A549 (cell line): ENCODE results near the gene RPL26.

Source experiments
- BHLHE40 ChIP-seq: IDR thresholded peaks from 2 replicates; pipeline ENCODE4 v1.6.1; 2012; ENCODE audit warnings: low read depth, low read length, inconsistent platforms
- CEBPB ChIP-seq, 2 experiments: fragments of >200 bp in 1 of 2; sonication (Bioruptor Twin) in 1 of 2; formaldehyde crosslinking in 1 of 2; IDR thresholded peaks; 2 replicates each; pipeline ENCODE4 v1.6.1; 2012 to 2016
- RCOR1 ChIP-seq: fragments of 150-350 bp; IDR thresholded peaks from 2 replicates; pipeline ENCODE4 v1.6.1; 2014; ENCODE audit warnings: antibody characterized with exemption, low read length, low read depth
- REST ChIP-seq: fragments of 200-600 bp; sonication (generic); IDR thresholded peaks from 2 replicates; pipeline ENCODE4 v1.6.1; 2016; ENCODE audit warnings: antibody characterized with exemption, mild to moderate bottlenecking, moderate library complexity
- RFX5 ChIP-seq: fragments of 450-650 bp; IDR thresholded peaks from 2 replicates; pipeline ENCODE4 v1.7.1; 2014; ENCODE audit warnings: antibody characterized with exemption, mild to moderate bottlenecking, moderate library complexity
- SREBF2 ChIP-seq: fragments of 450-650 bp; IDR thresholded peaks from 2 replicates; pipeline ENCODE4 v1.6.1; 2014; ENCODE audit warnings: mild to moderate bottlenecking, moderate library complexity
- TP53 ChIP-seq: fragments of 250-450 bp; sonication (Bioruptor Pico); IDR thresholded peaks from 2 replicates; pipeline ENCODE4 v1.5.0; 2021; ENCODE audit warnings: mild to moderate bottlenecking, moderate library complexity
- TF ChIP-seq, protein P1 (sequence below): fragments of >200 bp; sonication (Bioruptor Twin); formaldehyde crosslinking; IDR thresholded peaks from 3 replicates; pipeline ENCODE4 v1.5.1; 2016
- TF ChIP-seq, protein P2 (sequence below): fragments of 450-650 bp; IDR thresholded peaks from 2 replicates; pipeline ENCODE4 v1.6.1; 2014; ENCODE audit warnings: antibody characterized with exemption
- TF ChIP-seq, protein P3 (sequence below): fragments of 150-350 bp; IDR thresholded peaks from 2 replicates; pipeline ENCODE4 v1.6.1; 2014; ENCODE audit warnings: low read depth, mild to moderate bottlenecking, low read length

DNA sequence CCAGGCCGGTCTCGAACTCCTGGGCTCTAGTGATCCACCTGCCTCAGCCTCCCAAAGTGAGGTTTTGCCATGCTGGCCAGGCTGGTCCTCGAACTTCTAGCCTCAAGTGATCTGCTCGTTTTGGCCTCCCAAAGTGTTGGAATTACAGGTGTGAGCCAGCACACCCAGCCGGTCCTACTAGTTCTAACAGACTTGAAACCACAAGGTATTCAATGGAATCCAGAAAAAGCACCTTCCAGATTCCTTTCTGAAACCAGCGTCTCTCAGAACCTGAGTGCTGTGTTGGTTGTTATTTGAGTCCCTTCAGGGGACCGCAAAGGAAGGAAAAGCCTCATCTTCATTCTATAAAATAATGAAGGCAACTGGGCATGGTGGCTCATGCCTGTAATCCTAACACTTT lies 10.6 kb downstream of the RPL26 start:
- TF ChIP-seq REST (no peak), RFX5 (no peak), BHLHE40 (no peak), RCOR1 (no peak), TP53 (CRISPR knock-in tag) (no peak), CEBPB (IDR thresholded peaks at IDR 0.05) (no peak), SREBF2 (no peak)
- TF ChIP-seq, protein P1, sequence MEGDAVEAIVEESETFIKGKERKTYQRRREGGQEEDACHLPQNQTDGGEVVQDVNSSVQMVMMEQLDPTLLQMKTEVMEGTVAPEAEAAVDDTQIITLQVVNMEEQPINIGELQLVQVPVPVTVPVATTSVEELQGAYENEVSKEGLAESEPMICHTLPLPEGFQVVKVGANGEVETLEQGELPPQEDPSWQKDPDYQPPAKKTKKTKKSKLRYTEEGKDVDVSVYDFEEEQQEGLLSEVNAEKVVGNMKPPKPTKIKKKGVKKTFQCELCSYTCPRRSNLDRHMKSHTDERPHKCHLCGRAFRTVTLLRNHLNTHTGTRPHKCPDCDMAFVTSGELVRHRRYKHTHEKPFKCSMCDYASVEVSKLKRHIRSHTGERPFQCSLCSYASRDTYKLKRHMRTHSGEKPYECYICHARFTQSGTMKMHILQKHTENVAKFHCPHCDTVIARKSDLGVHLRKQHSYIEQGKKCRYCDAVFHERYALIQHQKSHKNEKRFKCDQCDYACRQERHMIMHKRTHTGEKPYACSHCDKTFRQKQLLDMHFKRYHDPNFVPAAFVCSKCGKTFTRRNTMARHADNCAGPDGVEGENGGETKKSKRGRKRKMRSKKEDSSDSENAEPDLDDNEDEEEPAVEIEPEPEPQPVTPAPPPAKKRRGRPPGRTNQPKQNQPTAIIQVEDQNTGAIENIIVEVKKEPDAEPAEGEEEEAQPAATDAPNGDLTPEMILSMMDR = no peak
- TF ChIP-seq, protein P2, sequence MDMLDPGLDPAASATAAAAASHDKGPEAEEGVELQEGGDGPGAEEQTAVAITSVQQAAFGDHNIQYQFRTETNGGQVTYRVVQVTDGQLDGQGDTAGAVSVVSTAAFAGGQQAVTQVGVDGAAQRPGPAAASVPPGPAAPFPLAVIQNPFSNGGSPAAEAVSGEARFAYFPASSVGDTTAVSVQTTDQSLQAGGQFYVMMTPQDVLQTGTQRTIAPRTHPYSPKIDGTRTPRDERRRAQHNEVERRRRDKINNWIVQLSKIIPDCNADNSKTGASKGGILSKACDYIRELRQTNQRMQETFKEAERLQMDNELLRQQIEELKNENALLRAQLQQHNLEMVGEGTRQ = no peak
- TF ChIP-seq, protein P3, sequence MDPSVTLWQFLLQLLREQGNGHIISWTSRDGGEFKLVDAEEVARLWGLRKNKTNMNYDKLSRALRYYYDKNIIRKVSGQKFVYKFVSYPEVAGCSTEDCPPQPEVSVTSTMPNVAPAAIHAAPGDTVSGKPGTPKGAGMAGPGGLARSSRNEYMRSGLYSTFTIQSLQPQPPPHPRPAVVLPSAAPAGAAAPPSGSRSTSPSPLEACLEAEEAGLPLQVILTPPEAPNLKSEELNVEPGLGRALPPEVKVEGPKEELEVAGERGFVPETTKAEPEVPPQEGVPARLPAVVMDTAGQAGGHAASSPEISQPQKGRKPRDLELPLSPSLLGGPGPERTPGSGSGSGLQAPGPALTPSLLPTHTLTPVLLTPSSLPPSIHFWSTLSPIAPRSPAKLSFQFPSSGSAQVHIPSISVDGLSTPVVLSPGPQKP = no peak
